Measurements from ENCODE around the gene CAPRIN2.
A peak's percentile ranks its signal among the peaks of the same experiment; 100 is the strongest.

Gene CAPRIN2

GRCh38 chr12:30700216-30700900 is 54.4 kb downstream of the CAPRIN2 start:
- no peak for DNase-seq

DNA sequence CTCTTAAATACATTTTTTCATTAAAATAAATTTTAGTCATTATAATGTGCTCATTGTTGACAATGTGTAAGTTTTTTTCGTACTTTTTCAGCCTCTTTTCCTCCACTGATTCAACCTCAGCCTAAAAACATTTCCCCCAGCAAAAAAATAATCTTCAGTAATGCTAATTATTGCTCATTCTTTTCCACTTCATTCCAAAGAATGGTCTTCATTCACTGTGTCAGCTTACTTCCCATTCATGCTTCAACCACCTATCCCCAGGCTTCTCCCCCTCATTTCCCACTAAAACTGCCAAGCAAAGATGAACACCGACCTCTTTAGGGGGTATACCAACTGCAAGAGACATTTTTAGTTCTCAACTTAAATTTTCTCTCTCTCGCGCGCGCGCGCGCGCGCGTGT is 56.4 kb downstream of the CAPRIN2 start:
- DNase-seq = no peak

DNA sequence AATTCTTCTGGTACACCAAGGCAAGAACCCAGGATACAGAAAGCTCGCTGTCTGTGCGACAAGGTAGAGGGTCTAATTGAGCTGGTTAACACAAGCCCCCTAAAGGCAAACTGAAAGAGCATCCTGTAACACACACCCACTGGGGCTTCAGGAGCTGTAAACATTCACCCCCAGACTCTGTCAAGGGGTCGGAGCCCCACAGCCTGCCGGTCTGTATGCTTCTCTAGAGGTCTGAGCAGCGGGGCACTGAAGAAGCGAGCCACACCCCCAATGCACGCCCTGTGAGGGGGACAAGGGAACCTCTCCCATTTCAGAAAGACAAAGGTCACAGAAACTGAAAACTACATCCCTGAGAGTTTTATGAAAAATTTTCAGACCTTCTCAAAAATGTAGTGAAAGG is 57.8 kb downstream of the CAPRIN2 start:
- DNase-seq = no peak

GRCh38 chr12:30696486-30696885 is 58.3 kb downstream of the CAPRIN2 start:
- DNase-seq = no peak

- no peak for DNase-seq
Measured at GRCh38 chr12:30696103-30696408, 58.7 kb downstream of the CAPRIN2 start.

GRCh38 chr12:30695199-30696102 is 59.3 kb downstream of the CAPRIN2 start, which contains the start of gene IPO8:
IPO8 (minus strand) TSS chr12:30695869; CDS start chr12:30695647, 222 bp downstream.
- DNase-seq = peak in 55 of 56 donors; percentile 45 to 96 (median 85)

DNA sequence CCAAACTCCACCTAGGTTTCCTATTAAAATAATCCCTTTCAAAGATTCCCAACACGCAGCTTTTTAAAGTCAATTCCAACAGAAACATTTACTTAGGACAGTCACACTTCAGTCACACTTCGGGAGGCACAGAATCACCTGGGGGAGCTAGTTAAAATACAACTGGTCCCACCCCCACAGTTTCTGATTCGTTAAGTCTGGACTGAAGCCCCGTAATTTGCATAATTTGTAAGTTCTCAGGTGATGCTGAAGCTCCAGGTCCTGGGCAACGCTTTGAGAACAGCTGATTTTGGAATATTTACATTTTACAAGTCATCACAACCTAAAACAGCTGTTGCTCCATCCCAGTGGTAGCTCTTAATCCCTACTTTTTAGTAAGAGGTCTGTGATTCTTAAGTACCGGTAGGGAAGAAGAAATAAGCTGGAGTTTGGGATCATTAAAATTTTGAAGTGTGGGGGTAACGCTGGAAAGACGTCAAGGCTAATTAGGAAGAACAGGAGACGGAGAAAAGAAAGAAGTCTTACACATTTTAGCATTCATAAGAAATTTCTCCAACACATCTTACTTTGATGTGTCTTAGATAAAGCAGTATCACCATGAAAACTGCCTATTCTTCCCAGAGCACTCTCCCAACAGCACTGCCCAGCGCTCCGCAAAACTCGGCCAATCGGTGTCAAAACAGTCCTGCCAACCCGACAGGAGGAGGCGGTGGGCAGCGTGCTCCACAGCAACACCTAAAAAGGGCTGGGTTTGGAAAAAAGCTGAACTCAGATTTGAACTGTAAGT is 60.1 kb downstream of the CAPRIN2 start:
- DNase-seq = peak in 18 of 56 donors; percentile 1 to 47 (median 27)

- DNase-seq = no peak
Measured at GRCh38 chr12:30692470-30692869, 62.3 kb downstream of the CAPRIN2 start.

GRCh38 chr12:30691122-30691879 is 63.5 kb downstream of the CAPRIN2 start:
- peak in 1 of 56 donors; percentile 32 for DNase-seq

DNA sequence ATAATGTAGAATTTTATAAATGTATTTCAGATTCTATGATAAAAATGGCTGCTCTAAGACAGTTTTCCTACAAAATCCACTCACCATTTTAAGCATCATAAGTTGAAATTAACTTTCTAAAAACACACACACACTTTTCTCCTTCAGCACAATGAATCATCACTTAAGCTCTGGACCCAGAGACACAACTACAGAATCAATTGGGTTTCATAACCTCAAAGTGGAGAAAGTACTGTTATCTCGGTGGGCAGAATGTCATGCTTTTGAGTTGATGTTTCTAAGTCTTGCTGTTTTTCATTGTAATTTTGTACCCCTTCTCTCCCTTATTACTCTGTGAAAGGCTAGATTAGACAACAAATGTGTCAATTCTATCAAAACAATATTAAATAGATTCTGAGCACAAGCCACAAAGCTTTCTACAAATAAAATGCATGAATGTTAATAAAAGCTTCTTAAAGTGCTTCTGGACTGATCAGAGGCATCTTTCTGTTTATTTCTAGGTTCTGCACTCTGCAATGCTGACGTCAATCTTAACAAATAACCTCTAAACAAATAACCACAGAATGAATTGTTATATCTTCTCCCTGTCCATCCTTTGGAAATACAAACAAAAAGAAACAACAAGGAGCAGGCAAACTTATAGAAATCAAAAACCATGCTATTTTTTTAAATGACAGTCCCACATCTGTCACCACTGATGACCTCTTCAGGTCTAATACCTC is 67.3 kb downstream of the CAPRIN2 start:
- DNase-seq = no peak

- DNase-seq = no peak
Measured at GRCh38 chr12:30679241-30679640, 75.5 kb downstream of the CAPRIN2 start.

- no peak for DNase-seq
Measured at GRCh38 chr12:30678221-30678620, 76.5 kb downstream of the CAPRIN2 start.

- no peak for DNase-seq
Measured at GRCh38 chr12:30661210-30661609, 93.5 kb downstream of the CAPRIN2 start.

All from nucleus accumbens (tissue), 56 donors.